Measurements from ENCODE around the gene STXBP6.
"Not testable (repeated sequence)": the region's sequence is repeated elsewhere in the genome, so short reads cannot be mapped to it uniquely, and the experiment has no call there.

Gene STXBP6

GRCh38 chr14:24775950-24776349 lies 274.0 kb downstream of the STXBP6 start:
- no peak overlapping the region for H3K4me3 ChIP-seq (ENCODE audit: insufficient read depth, low read length, poor library complexity, severe bottlenecking)

GRCh38 chr14:24774187-24774915 lies 275.6 kb downstream of the STXBP6 start:
- H3K36me3 ChIP-seq (ENCODE audit: low read length), result no peaks in the 10 kb centered on the region
- H3K27me3 ChIP-seq (ENCODE audit: low read length), result no peaks in the 10 kb centered on the region
- no peaks in the 10 kb centered on the region for H3K9me2 ChIP-seq (replicated peaks; ENCODE audit: insufficient read depth, low read length)
- H3K79me2 ChIP-seq (ENCODE audit: insufficient read depth, low read length), result no peaks in the 10 kb centered on the region
- H3K27ac ChIP-seq (ENCODE audit: low read depth, low read length), result no peak overlapping the region
- H3F3A ChIP-seq (ENCODE audit: insufficient read depth), result no peaks in the 10 kb centered on the region
- H4K20me1 ChIP-seq (ENCODE audit: low read depth, low read length), result no peaks in the 10 kb centered on the region
- no peak for TF ChIP-seq EZH2phosphoT487 (conservative IDR thresholded peaks at IDR 0.05; ENCODE audit: low read length)
- no peak for TF ChIP-seq CTCF (IDR thresholded peaks at IDR 0.05; ENCODE audit: insufficient read depth, low read length, poor library complexity, severe bottlenecking)
- H2AFZ ChIP-seq (ENCODE audit: low read depth, low read length, severe bottlenecking), result no peak overlapping the region
- no peak overlapping the region for H3K9ac ChIP-seq (ENCODE audit: low read length)
- no peaks in the 10 kb centered on the region for H3K9me3 ChIP-seq (ENCODE audit: insufficient read depth, low read length)
- no peak overlapping the region for H3K4me3 ChIP-seq (ENCODE audit: insufficient read depth, low read length, poor library complexity, severe bottlenecking)
- no peak overlapping the region for H3K4me2 ChIP-seq (ENCODE audit: low read depth, low read length, poor library complexity, severe bottlenecking)

More at GRCh38 chr14:24775950-24776349, 274.0 kb downstream of the STXBP6 start:
- no peaks in the 10 kb centered on the region for H3K36me3 ChIP-seq (ENCODE audit: low read length)
- H3K27me3 ChIP-seq (ENCODE audit: low read length), result no peaks in the 10 kb centered on the region
- H4K20me1 ChIP-seq (ENCODE audit: low read depth, low read length), result no peaks in the 10 kb centered on the region
- no peaks in the 10 kb centered on the region for H3K79me2 ChIP-seq (ENCODE audit: insufficient read depth, low read length)
- H3F3A ChIP-seq (ENCODE audit: insufficient read depth), result no peaks in the 10 kb centered on the region
- no peak overlapping the region for H3K27ac ChIP-seq (ENCODE audit: low read depth, low read length)
- H3K9ac ChIP-seq (ENCODE audit: low read length), result no peak overlapping the region
- H3K4me2 ChIP-seq (ENCODE audit: low read depth, low read length, poor library complexity, severe bottlenecking), result no peak overlapping the region
- TF ChIP-seq CTCF (IDR thresholded peaks at IDR 0.05; ENCODE audit: insufficient read depth, low read length, poor library complexity, severe bottlenecking), result no peak
- no peak for TF ChIP-seq EZH2phosphoT487 (conservative IDR thresholded peaks at IDR 0.05; ENCODE audit: low read length)
- no peak overlapping the region for H2AFZ ChIP-seq (ENCODE audit: low read depth, low read length, severe bottlenecking)
- no peaks in the 10 kb centered on the region for H3K9me3 ChIP-seq (ENCODE audit: insufficient read depth, low read length)
- no peaks in the 10 kb centered on the region for H3K9me2 ChIP-seq (replicated peaks; ENCODE audit: insufficient read depth, low read length)

DNA sequence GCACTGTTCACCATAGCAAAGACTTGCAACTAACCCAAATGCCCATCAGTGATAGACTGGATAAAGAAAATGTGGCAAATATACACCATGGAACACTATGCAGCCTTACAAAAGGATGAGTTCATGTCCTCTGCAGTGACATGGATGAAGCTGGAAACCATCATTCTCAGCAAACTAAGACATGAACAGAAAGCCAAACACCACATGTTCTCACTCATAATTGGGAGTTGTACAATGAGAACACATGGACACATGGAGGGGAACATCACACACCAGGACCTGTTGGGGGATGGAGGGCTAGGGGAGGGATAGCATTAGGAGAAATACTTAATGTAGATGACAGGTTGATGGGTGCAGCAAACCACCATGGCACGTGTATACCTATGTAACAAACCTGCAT lies 276.4 kb downstream of the STXBP6 start:
- not testable (repeated sequence) for H3K36me3 ChIP-seq (ENCODE audit: low read length); H4K20me1 ChIP-seq (ENCODE audit: low read depth, low read length); H3K4me3 ChIP-seq (ENCODE audit: insufficient read depth, low read length, poor library complexity, severe bottlenecking); H3K4me2 ChIP-seq (ENCODE audit: low read depth, low read length, poor library complexity, severe bottlenecking); H3K27ac ChIP-seq (ENCODE audit: low read depth, low read length); H3K9me2 ChIP-seq (replicated peaks; ENCODE audit: insufficient read depth, low read length); H3K27me3 ChIP-seq (ENCODE audit: low read length); H2AFZ ChIP-seq (ENCODE audit: low read depth, low read length, severe bottlenecking); H3K79me2 ChIP-seq (ENCODE audit: insufficient read depth, low read length); H3F3A ChIP-seq (ENCODE audit: insufficient read depth); H3K9me3 ChIP-seq (ENCODE audit: insufficient read depth, low read length); H3K9ac ChIP-seq (ENCODE audit: low read length)

- no peak overlapping the region for H3K9ac ChIP-seq (ENCODE audit: low read length)
- H3K9me2 ChIP-seq (replicated peaks; ENCODE audit: insufficient read depth, low read length), result no peaks in the 10 kb centered on the region
- H3K9me3 ChIP-seq (ENCODE audit: insufficient read depth, low read length), result no peaks in the 10 kb centered on the region
- no peak overlapping the region for H3K4me2 ChIP-seq (ENCODE audit: low read depth, low read length, poor library complexity, severe bottlenecking)
- H4K20me1 ChIP-seq (ENCODE audit: low read depth, low read length), result no peaks in the 10 kb centered on the region
- no peaks in the 10 kb centered on the region for H3K79me2 ChIP-seq (ENCODE audit: insufficient read depth, low read length)
- H3K4me3 ChIP-seq (ENCODE audit: insufficient read depth, low read length, poor library complexity, severe bottlenecking), result no peak overlapping the region
- no peak overlapping the region for H3K27ac ChIP-seq (ENCODE audit: low read depth, low read length)
- TF ChIP-seq EZH2phosphoT487 (conservative IDR thresholded peaks at IDR 0.05; ENCODE audit: low read length), result no peak
- TF ChIP-seq CTCF (IDR thresholded peaks at IDR 0.05; ENCODE audit: insufficient read depth, low read length, poor library complexity, severe bottlenecking), result no peak
- no peaks in the 10 kb centered on the region for H3K36me3 ChIP-seq (ENCODE audit: low read length)
- no peak overlapping the region for H2AFZ ChIP-seq (ENCODE audit: low read depth, low read length, severe bottlenecking)
- no peaks in the 10 kb centered on the region for H3K27me3 ChIP-seq (ENCODE audit: low read length)
- no peaks in the 10 kb centered on the region for H3F3A ChIP-seq (ENCODE audit: insufficient read depth)
These were observed 283.5 kb downstream of the STXBP6 start for GRCh38 chr14:24766434-24766833.

All from SU-DHL-6 (cell line).